HepG2 (cell line): Measurements from ENCODE around the gene CDK12. TPM values are rescaled to one million over a fixed set of nuclear protein-coding genes. Genes with fewer than 3 reads are reported as not detected.

Experiments
- BRD4 ChIP-seq: sonication (generic); formaldehyde crosslinking; IDR thresholded peaks from 2 replicates; pipeline ENCODE4 v1.4.0; 2020; ENCODE audit warnings: missing genetic modification reagents
- FOXO1 ChIP-seq: sonication (generic); formaldehyde crosslinking; IDR thresholded peaks from 2 replicates; pipeline ENCODE4 v1.4.0; 2020; ENCODE audit warnings: missing genetic modification reagents
- HMGA1 ChIP-seq: sonication (generic); formaldehyde crosslinking; conservative IDR thresholded peaks from 2 replicates; pipeline ENCODE4 v1.4.0; 2020; ENCODE audit warnings: missing genetic modification reagents
- MAFF ChIP-seq: IDR thresholded peaks from 2 replicates; pipeline ENCODE4 v1.6.1; 2011; ENCODE audit warnings: low read depth, low read length, improper control_type of control experiment
- MED8 ChIP-seq: sonication (generic); formaldehyde crosslinking; IDR thresholded peaks from 2 replicates; pipeline ENCODE4 v1.8.1; 2023; ENCODE audit warnings: mild to moderate bottlenecking, missing genetic modification reagents; ENCODE audit not compliant: insufficient replicate concordance
- MEF2D ChIP-seq: sonication (generic); formaldehyde crosslinking; IDR thresholded peaks from 2 replicates; pipeline ENCODE4 v1.5.1; 2020; ENCODE audit warnings: mild to moderate bottlenecking, missing genetic modification reagents
- NFE2 ChIP-seq: sonication (generic); formaldehyde crosslinking; IDR thresholded peaks from 2 replicates; pipeline ENCODE4 v1.4.0; 2020; ENCODE audit warnings: missing genetic modification reagents
- NFYC ChIP-seq: IDR thresholded peaks from 2 replicates; pipeline ENCODE4 v1.6.1; 2016; ENCODE audit warnings: missing genetic modification reagents, missing compliant biosample characterization
- PRDM10 ChIP-seq: sonication (generic); formaldehyde crosslinking; IDR thresholded peaks from 2 replicates; pipeline ENCODE4 v1.4.0; 2020; ENCODE audit warnings: low read depth, missing genetic modification reagents
- SALL2 ChIP-seq: sonication (generic); formaldehyde crosslinking; IDR thresholded peaks from 2 replicates; pipeline ENCODE4 v1.8.1; 2023; ENCODE audit warnings: mild to moderate bottlenecking, missing genetic modification reagents, inconsistent platforms
- SNAI1 ChIP-seq: sonication (generic); formaldehyde crosslinking; IDR thresholded peaks from 2 replicates; pipeline ENCODE4 v1.5.0; 2020; ENCODE audit warnings: mild to moderate bottlenecking, missing genetic modification reagents, borderline replicate concordance
- TAF1 ChIP-seq: sonication (generic); formaldehyde crosslinking; IDR thresholded peaks from 2 replicates; pipeline ENCODE4 v1.4.0; 2020; ENCODE audit warnings: missing genetic modification reagents
- TBX2 ChIP-seq: sonication (generic); formaldehyde crosslinking; IDR thresholded peaks from 2 replicates; pipeline ENCODE4 v1.5.0; 2020; ENCODE audit warnings: missing genetic modification reagents, mild to moderate bottlenecking, borderline replicate concordance
- TEF ChIP-seq: sonication (generic); formaldehyde crosslinking; IDR thresholded peaks from 2 replicates; pipeline ENCODE4 v1.5.0; 2020; ENCODE audit warnings: missing genetic modification reagents
- ZFX ChIP-seq: sonication (generic); formaldehyde crosslinking; IDR thresholded peaks from 2 replicates; pipeline ENCODE4 v1.4.0; 2020; ENCODE audit warnings: mild to moderate bottlenecking, low read depth, missing genetic modification reagents, moderate library complexity
- ZNF124 ChIP-seq: sonication (generic); formaldehyde crosslinking; IDR thresholded peaks from 2 replicates; pipeline ENCODE4 v1.4.0; 2020; ENCODE audit warnings: missing genetic modification reagents
- ZNF350 ChIP-seq: sonication (generic); formaldehyde crosslinking; IDR thresholded peaks from 2 replicates; pipeline ENCODE4 v1.4.0; 2020; ENCODE audit warnings: mild to moderate bottlenecking, low read depth, missing genetic modification reagents, borderline replicate concordance
- ZNF550 ChIP-seq: sonication (generic); formaldehyde crosslinking; IDR thresholded peaks from 2 replicates; pipeline ENCODE4 v1.4.0; 2020; ENCODE audit warnings: mild to moderate bottlenecking, missing genetic modification reagents, borderline replicate concordance
- ZNF574 ChIP-seq: sonication (generic); formaldehyde crosslinking; IDR thresholded peaks from 2 replicates; pipeline ENCODE4 v1.4.0; 2020; ENCODE audit warnings: missing genetic modification reagents
- ZNF788 ChIP-seq: sonication (generic); formaldehyde crosslinking; IDR thresholded peaks from 2 replicates; pipeline ENCODE4 v1.5.0; 2020; ENCODE audit warnings: mild to moderate bottlenecking, missing genetic modification reagents, borderline replicate concordance
- polyA plus RNA-seq, 8 experiments: library from polyadenylated mRNA; depleted of rRNA in 3 of 8; stranded (reverse) in 7 of 8; unstranded in 1 of 8; fragments of >200 nt; fragmentation: Illumina TruSeq in 4 of 8; extraction: Trizol in 4 of 8; gene quantifications; 2 replicates each; pipeline versions ENCODE4 v1.2.1 to v1.2.3, GENCODE V29; 2011 to 2016; ENCODE audit warnings: low read depth in 4 of 8, missing spikeins in 1 of 8, mixed read lengths in 1 of 8; ENCODE audit not compliant: insufficient read depth in 1 of 8
- total RNA-seq, 5 experiments: library from RNA; depleted of rRNA; stranded (reverse); fragments of >200 nt; fragmentation: Illumina TruSeq; extraction: Trizol; gene quantifications; 2 replicates each; pipeline ENCODE4 v1.2.3, GENCODE V29; 2016; ENCODE audit warnings: low read depth in 1 of 5
- TF ChIP-seq, protein P1 (sequence below): sonication (generic); formaldehyde crosslinking; IDR thresholded peaks from 2 replicates; pipeline ENCODE4 v1.8.1; 2023; ENCODE audit warnings: missing genetic modification reagents, mild to moderate bottlenecking, borderline replicate concordance
- TF ChIP-seq, protein P2 (sequence below): sonication (generic); formaldehyde crosslinking; IDR thresholded peaks from 2 replicates; pipeline ENCODE4 v1.4.0; 2020; ENCODE audit warnings: mild to moderate bottlenecking, low read depth, missing genetic modification reagents

CDK12 gene
- total and polyA plus RNA-seq, 2 of the 13 experiments (the other 11 are each of a cell fraction or from before 2014, with no cell fraction given) = 24.0 to 88.6 TPM

DNA sequence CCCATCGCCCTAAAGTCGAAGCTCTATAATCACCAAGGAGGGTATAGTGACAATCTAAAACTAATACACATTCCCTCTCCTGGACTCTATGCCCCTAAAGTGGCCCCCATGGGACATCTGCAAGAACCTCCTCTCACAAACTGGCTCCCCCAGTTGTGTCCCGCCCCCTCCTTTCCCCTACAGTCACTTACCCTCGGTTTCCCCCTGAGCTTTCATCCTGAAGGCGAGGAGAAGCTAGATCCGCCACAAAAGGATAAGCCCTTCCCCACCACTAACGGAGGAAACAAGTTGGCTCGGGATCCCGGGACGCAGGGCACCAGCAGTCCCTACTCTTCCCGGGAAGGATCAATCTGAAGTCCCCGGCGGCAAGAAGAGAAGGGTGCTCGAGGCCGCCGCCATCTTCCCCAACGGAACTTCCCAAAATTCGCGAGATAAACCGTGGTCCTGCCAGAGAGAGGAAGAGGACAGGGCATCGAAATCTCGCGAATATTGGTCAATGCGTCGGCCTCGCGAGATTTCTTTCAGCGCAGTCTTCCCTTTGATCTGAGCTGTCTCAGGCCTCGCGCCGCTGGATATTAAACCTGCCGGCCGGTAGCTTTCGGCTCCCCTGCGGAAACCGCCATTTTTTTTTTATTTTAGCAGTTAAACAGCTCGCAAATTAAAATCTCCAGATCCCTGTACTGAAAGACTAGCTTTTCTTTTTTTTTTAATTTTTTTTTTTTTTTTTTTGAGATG, 10.3 kb upstream of the CDK12 start, which contains the start of gene MED1 (continued):
- no peak for TF ChIP-seq PRDM10 (CRISPR knock-in tag)
- peak; percentile 87 for TF ChIP-seq BRD4 (CRISPR knock-in tag)
- peak; percentile 26 for TF ChIP-seq MED8
- TF ChIP-seq, protein P1, sequence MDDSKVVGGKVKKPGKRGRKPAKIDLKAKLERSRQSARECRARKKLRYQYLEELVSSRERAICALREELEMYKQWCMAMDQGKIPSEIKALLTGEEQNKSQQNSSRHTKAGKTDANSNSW (CRISPR knock-in tag) = no peak
- TF ChIP-seq, protein P2, sequence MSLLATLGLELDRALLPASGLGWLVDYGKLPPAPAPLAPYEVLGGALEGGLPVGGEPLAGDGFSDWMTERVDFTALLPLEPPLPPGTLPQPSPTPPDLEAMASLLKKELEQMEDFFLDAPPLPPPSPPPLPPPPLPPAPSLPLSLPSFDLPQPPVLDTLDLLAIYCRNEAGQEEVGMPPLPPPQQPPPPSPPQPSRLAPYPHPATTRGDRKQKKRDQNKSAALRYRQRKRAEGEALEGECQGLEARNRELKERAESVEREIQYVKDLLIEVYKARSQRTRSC (CRISPR knock-in tag) = no peak
- TF ChIP-seq FOXO1 = no peak
- peak; percentile 81 for TF ChIP-seq ZNF574
- no peak; the same call in 1 of the 2 replicates for TF ChIP-seq ZNF124 (CRISPR knock-in tag)
- peak; percentile 91 for TF ChIP-seq ZNF788 (CRISPR knock-in tag)
- peak; percentile 58; the same call in 1 of the 2 replicates for TF ChIP-seq SALL2
- no peak for TF ChIP-seq MAFF
- 0 out of 2 replicates have a peak, but pooled peaks have one; percentile 57 for TF ChIP-seq TEF (CRISPR knock-in tag)
- peak; percentile 9; the same call in 1 of the 2 replicates for TF ChIP-seq NFYC (CRISPR knock-in tag)
- peak; percentile 82; the same call in 1 of the 2 replicates for TF ChIP-seq ZNF350 (CRISPR knock-in tag)
- peak; percentile 75; the same call in 1 of the 2 replicates for TF ChIP-seq SNAI1 (CRISPR knock-in tag)
- TF ChIP-seq ZFX (CRISPR knock-in tag) = peak; percentile 86
- TF ChIP-seq HMGA1 (CRISPR knock-in tag) = no peak
- TF ChIP-seq TAF1 (CRISPR knock-in tag) = peak; percentile 97
- 0 out of 2 replicates have a peak, but pooled peaks have one; percentile 51 for TF ChIP-seq ZNF550 (CRISPR knock-in tag)
- 0 out of 2 replicates have a peak, but pooled peaks have one; percentile 24 for TF ChIP-seq MEF2D (CRISPR knock-in tag)
- TF ChIP-seq NFE2 (CRISPR knock-in tag) = no peak
- peak; percentile 71 for TF ChIP-seq TBX2 (CRISPR knock-in tag)
